ENCODE measurements around the gene SYNJ2.
"Not testable (repeated sequence)": the region's sequence is repeated elsewhere in the genome, so short reads cannot be mapped to it uniquely, and the experiment has no call there.

DNA sequence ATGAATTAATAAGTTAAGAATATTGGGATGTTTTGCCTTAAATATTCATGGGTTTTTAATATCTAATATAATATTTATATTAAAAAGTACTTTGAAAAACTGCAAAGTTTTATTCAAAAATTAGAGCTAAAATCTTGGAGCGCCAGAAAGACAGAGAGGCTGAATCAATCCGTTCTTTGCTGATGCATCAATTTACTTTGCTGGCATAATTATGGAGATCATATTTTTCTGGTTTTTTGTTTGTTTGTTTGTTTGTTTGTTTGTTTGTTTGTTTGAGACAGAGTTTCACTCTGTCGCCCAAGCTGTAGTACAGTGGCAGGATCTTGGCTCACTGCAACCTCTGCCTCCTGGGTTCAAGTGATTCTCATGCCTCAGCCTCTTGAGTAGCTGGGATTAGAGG is 9.5 kb upstream of the SYNJ2 start:
- not testable (repeated sequence) for TF ChIP-seq CTCF (IDR thresholded peaks at IDR 0.05; ENCODE audit: low read depth, low read length); EZH2phosphoT487 (IDR thresholded peaks at IDR 0.05; ENCODE audit: low read depth)
